ENCODE measurements around the gene TMEM30B.

DNA sequence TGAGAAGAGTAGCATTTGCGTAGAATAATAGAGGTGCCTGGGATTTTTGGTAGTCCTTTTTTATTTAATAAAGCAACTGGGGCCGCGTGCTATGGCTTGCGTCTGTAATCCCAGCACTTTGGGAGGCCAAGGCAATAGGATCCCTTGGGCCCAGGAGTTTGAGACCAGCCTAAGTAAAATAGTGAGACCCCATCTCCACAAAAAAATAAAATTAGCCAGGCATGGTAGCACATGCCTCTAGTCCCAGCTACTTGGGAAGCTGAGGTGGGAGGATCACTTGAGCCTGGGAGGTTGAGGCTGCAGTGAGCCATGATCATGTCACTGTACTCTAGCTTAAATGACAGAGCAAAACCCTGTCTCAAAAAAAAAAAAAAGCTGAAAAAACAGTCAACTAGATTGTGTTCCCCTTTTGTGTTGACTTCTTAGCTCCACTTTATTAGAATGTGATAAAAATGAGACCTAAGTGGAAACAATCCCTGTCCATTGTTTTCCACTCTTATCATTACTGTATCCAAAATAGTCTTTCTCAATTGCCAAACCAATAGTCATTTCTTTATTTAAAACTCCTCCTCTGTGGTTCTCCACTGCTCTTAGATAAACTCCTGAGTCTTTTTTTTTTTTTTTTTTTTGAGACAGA is 47.6 kb upstream of the TMEM30B start:
- TF ChIP-seq, protein P1, sequence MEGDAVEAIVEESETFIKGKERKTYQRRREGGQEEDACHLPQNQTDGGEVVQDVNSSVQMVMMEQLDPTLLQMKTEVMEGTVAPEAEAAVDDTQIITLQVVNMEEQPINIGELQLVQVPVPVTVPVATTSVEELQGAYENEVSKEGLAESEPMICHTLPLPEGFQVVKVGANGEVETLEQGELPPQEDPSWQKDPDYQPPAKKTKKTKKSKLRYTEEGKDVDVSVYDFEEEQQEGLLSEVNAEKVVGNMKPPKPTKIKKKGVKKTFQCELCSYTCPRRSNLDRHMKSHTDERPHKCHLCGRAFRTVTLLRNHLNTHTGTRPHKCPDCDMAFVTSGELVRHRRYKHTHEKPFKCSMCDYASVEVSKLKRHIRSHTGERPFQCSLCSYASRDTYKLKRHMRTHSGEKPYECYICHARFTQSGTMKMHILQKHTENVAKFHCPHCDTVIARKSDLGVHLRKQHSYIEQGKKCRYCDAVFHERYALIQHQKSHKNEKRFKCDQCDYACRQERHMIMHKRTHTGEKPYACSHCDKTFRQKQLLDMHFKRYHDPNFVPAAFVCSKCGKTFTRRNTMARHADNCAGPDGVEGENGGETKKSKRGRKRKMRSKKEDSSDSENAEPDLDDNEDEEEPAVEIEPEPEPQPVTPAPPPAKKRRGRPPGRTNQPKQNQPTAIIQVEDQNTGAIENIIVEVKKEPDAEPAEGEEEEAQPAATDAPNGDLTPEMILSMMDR (IDR thresholded peaks at IDR 0.05; ENCODE audit: insufficient read depth, low read length): no peak
- TF ChIP-seq POLR2AphosphoS5 (IDR thresholded peaks at IDR 0.05; ENCODE audit: low read depth) (no peak), GABPA (IDR thresholded peaks at IDR 0.05; ENCODE audit: low read depth) (no peak), SPI1 (IDR thresholded peaks at IDR 0.05; ENCODE audit: borderline replicate concordance, low read depth) (no peak)
- TF ChIP-seq, protein P2, sequence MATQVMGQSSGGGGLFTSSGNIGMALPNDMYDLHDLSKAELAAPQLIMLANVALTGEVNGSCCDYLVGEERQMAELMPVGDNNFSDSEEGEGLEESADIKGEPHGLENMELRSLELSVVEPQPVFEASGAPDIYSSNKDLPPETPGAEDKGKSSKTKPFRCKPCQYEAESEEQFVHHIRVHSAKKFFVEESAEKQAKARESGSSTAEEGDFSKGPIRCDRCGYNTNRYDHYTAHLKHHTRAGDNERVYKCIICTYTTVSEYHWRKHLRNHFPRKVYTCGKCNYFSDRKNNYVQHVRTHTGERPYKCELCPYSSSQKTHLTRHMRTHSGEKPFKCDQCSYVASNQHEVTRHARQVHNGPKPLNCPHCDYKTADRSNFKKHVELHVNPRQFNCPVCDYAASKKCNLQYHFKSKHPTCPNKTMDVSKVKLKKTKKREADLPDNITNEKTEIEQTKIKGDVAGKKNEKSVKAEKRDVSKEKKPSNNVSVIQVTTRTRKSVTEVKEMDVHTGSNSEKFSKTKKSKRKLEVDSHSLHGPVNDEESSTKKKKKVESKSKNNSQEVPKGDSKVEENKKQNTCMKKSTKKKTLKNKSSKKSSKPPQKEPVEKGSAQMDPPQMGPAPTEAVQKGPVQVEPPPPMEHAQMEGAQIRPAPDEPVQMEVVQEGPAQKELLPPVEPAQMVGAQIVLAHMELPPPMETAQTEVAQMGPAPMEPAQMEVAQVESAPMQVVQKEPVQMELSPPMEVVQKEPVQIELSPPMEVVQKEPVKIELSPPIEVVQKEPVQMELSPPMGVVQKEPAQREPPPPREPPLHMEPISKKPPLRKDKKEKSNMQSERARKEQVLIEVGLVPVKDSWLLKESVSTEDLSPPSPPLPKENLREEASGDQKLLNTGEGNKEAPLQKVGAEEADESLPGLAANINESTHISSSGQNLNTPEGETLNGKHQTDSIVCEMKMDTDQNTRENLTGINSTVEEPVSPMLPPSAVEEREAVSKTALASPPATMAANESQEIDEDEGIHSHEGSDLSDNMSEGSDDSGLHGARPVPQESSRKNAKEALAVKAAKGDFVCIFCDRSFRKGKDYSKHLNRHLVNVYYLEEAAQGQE (IDR thresholded peaks at IDR 0.05; ENCODE audit: insufficient replicate concordance, low read depth): no peak
